ENCODE results near the gene HSPB1.
A peak's percentile ranks its signal among the peaks of the same experiment; 100 is the strongest.

Gene HSPB1

GRCh38 chr7:76330261-76330660 lies 27.8 kb downstream of the HSPB1 start:
- Histone ChIP-seq H3K9me3 (ENCODE audit: insufficient read depth, low read depth, low read length) (no peaks in the 10 kb centered on the region), H3K4me3 (ENCODE audit: low read length, poor library complexity, severe bottlenecking) (no peak overlapping the region), H3K36me3 (ENCODE audit: insufficient read depth, low read length) (peaks cover 61% of the 10 kb centered on the region), H3K27me3 (ENCODE audit: insufficient read depth, low read length, poor library complexity, severe bottlenecking) (no peaks in the 10 kb centered on the region), H3K9ac (ENCODE audit: low read depth, low read length, poor library complexity, severe bottlenecking) (no peak overlapping the region), H2AFZ (ENCODE audit: low read length) (no peak overlapping the region), H4K20me1 (ENCODE audit: insufficient read depth, low read length, poor library complexity, severe bottlenecking) (peaks cover 95% of the 10 kb centered on the region), H3F3A (ENCODE audit: low read depth) (peaks cover 17% of the 10 kb centered on the region), H3K4me2 (ENCODE audit: low read depth, low read length, poor library complexity, severe bottlenecking) (no peak overlapping the region), H3K79me2 (ENCODE audit: insufficient read depth, low read length) (peaks cover 89% of the 10 kb centered on the region), H3K9me2 (replicated peaks; ENCODE audit: low read depth, low read length) (no peaks in the 10 kb centered on the region), H3K4me1 (ENCODE audit: insufficient read depth, low read length, poor library complexity, severe bottlenecking) (peaks cover 27% of the 10 kb centered on the region)
- TF ChIP-seq EZH2phosphoT487 (IDR thresholded peaks at IDR 0.05; ENCODE audit: borderline replicate concordance) (no peak), CTCF (conservative IDR thresholded peaks at IDR 0.05; ENCODE audit: low read length) (no peak)

GRCh38 chr7:76330673-76331072 lies 28.2 kb downstream of the HSPB1 start:
- no peak overlapping the region for H3K9ac ChIP-seq (ENCODE audit: low read depth, low read length, poor library complexity, severe bottlenecking)
- TF ChIP-seq EZH2phosphoT487 (IDR thresholded peaks at IDR 0.05; ENCODE audit: borderline replicate concordance), result no peak
- TF ChIP-seq CTCF (conservative IDR thresholded peaks at IDR 0.05; ENCODE audit: low read length), result peak; percentile 48
- H3K36me3 ChIP-seq (ENCODE audit: insufficient read depth, low read length), result peaks cover 57% of the 10 kb centered on the region; the same call in 1 of the 2 replicates
- no peaks in the 10 kb centered on the region for H3K9me3 ChIP-seq (ENCODE audit: insufficient read depth, low read depth, low read length)
- H3K79me2 ChIP-seq (ENCODE audit: insufficient read depth, low read length), result peaks cover 90% of the 10 kb centered on the region
- no peaks in the 10 kb centered on the region for H3K9me2 ChIP-seq (replicated peaks; ENCODE audit: low read depth, low read length)
- peaks cover 27% of the 10 kb centered on the region for H3K4me1 ChIP-seq (ENCODE audit: insufficient read depth, low read length, poor library complexity, severe bottlenecking)
- H3K4me3 ChIP-seq (ENCODE audit: low read length, poor library complexity, severe bottlenecking), result no peak overlapping the region
- no peak overlapping the region for H3K4me2 ChIP-seq (ENCODE audit: low read depth, low read length, poor library complexity, severe bottlenecking)
- H3F3A ChIP-seq (ENCODE audit: low read depth), result peaks cover 17% of the 10 kb centered on the region
- no peaks in the 10 kb centered on the region for H3K27me3 ChIP-seq (ENCODE audit: insufficient read depth, low read length, poor library complexity, severe bottlenecking)
- H4K20me1 ChIP-seq (ENCODE audit: insufficient read depth, low read length, poor library complexity, severe bottlenecking), result peaks cover 95% of the 10 kb centered on the region
- H2AFZ ChIP-seq (ENCODE audit: low read length), result no peak overlapping the region

DNA sequence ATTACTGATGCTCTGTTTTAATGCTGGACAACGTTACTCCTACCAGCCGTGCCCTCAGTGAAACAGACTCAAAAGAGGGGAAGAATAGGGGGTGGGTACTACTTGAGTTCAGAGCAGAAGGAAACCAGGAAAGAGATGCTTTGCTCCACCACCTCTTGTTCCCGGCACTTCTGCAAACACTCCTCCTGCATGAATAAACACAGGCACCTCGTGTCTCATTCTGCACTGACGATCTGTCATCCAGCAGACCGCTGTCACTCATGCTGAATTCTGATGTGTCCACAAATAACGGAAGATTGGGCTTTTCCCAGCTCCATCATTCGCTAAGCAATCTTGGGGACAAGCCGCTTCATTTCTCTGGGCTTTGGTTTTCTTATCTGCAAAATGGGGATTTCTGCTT lies 29.6 kb downstream of the HSPB1 start:
- no peak overlapping the region for H3K9ac ChIP-seq (ENCODE audit: low read depth, low read length, poor library complexity, severe bottlenecking)
- peaks cover 48% of the 10 kb centered on the region; the same call in 1 of the 2 replicates for H3K36me3 ChIP-seq (ENCODE audit: insufficient read depth, low read length)
- H3K9me2 ChIP-seq (replicated peaks; ENCODE audit: low read depth, low read length), result no peaks in the 10 kb centered on the region
- H3K4me1 ChIP-seq (ENCODE audit: insufficient read depth, low read length, poor library complexity, severe bottlenecking), result peaks cover 19% of the 10 kb centered on the region
- H3K79me2 ChIP-seq (ENCODE audit: insufficient read depth, low read length), result peaks cover 91% of the 10 kb centered on the region
- no peak overlapping the region for H2AFZ ChIP-seq (ENCODE audit: low read length)
- H3F3A ChIP-seq (ENCODE audit: low read depth), result peaks cover 17% of the 10 kb centered on the region
- no peak for TF ChIP-seq CTCF (conservative IDR thresholded peaks at IDR 0.05; ENCODE audit: low read length)
- no peak for TF ChIP-seq EZH2phosphoT487 (IDR thresholded peaks at IDR 0.05; ENCODE audit: borderline replicate concordance)
- no peak overlapping the region for H3K4me2 ChIP-seq (ENCODE audit: low read depth, low read length, poor library complexity, severe bottlenecking)
- no peaks in the 10 kb centered on the region for H3K9me3 ChIP-seq (ENCODE audit: insufficient read depth, low read depth, low read length)
- peaks cover 97% of the 10 kb centered on the region for H4K20me1 ChIP-seq (ENCODE audit: insufficient read depth, low read length, poor library complexity, severe bottlenecking)
- no peaks in the 10 kb centered on the region for H3K27me3 ChIP-seq (ENCODE audit: insufficient read depth, low read length, poor library complexity, severe bottlenecking)
- no peak overlapping the region for H3K4me3 ChIP-seq (ENCODE audit: low read length, poor library complexity, severe bottlenecking)

Measured in Loucy (cell line).